ENCODE measurements around the gene USH2A.

DNA sequence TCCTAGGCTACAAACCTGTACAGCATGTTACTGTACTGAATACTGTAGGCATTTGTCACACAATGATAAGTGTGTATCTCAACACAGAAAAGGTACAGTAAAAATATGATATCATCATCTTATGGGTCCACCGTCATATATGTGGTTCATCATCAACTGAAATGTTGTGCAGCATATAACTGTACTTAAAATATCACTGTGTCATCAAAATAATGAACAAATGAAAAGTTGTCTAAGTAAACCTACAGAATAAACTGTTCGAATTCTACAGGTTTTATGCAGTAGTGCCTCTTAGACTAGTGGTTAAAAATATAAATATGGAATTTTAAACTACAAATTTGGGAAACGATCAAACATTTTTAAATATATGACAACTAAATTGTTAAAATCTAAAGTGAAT, 527.4 kb downstream of the USH2A start:
- TF ChIP-seq POLR2A (IDR thresholded peaks at IDR 0.05; ENCODE audit: low read depth, low read length) (no peak), POLR2AphosphoS5 (IDR thresholded peaks at IDR 0.05; ENCODE audit: low read depth, low read length) (no peak), TAF1 (IDR thresholded peaks at IDR 0.05; ENCODE audit: borderline replicate concordance, low read depth, low read length) (no peak)
